H1 (cell line): ENCODE results near the gene CWC27. TPM values are rescaled to one million over a fixed set of nuclear protein-coding genes. Genes with fewer than 3 reads are reported as not detected.

Experiments
- CTCF ChIA-PET: fragments of 300-600 bp; sonication (Branson Sonifier 250); formaldehyde crosslinking; loops from one replicate; lab custom pipeline; 2021; ENCODE audit not compliant: partially characterized antibody; lab: Charles Lee
- POLR2A ChIA-PET: fragments of 300-600 bp; sonication (Branson Sonifier 250); formaldehyde crosslinking; loops from one replicate; lab custom pipeline; 2021; ENCODE audit warnings: inconsistent platforms; ENCODE audit not compliant: partially characterized antibody; lab: Charles Lee
- DNase-seq, 2 experiments: peaks; one replicate each; pipeline versions ENCODE4 v3.0.0 to v3.0.0-alpha.2; 2010 to 2022; ENCODE audit warnings: low spot score in 2 of 2, low read depth in 1 of 2, mixed read lengths in 1 of 2
- FAIRE-seq: peaks from 2 replicates; lab custom pipeline; 2011; peaks lifted over from hg19 to GRCh38; lab: Jason Lieb, UNC
- H2AFZ ChIP-seq: 2 replicates; pipeline ENCODE4 v1.8.1; 2012; ENCODE audit warnings: low read length, inconsistent platforms
- H2AK5ac ChIP-seq: 2 replicates; pipeline ENCODE4 v1.6.1; 2013; ENCODE audit warnings: low read depth, low read length
- H2BK120ac ChIP-seq: replicated peaks from 2 replicates; pipeline ENCODE3; 2013; ENCODE audit warnings: low read depth, low read length, inconsistent platforms
- H2BK12ac ChIP-seq: 2 replicates; pipeline ENCODE4 v1.6.1; 2013; ENCODE audit warnings: low read depth, low read length
- H2BK15ac ChIP-seq: 2 replicates; pipeline ENCODE4 v1.6.1; 2013; ENCODE audit warnings: low read length
- H2BK20ac ChIP-seq: 2 replicates; pipeline ENCODE4 v1.6.1; 2013; ENCODE audit warnings: low read length
- H2BK5ac ChIP-seq: 2 replicates; pipeline ENCODE4 v1.6.1; 2013; ENCODE audit warnings: low read depth, low read length
- H3K14ac ChIP-seq: 2 replicates; pipeline ENCODE4 v1.6.1; 2013; ENCODE audit warnings: inconsistent platforms; ENCODE audit not compliant: insufficient read length
- H3K18ac ChIP-seq: 2 replicates; pipeline ENCODE4 v1.6.1; 2013; ENCODE audit warnings: low read length; ENCODE audit errors: extremely low read depth
- H3K23ac ChIP-seq: 2 replicates; pipeline ENCODE4 v1.6.1; 2013; ENCODE audit warnings: inconsistent platforms; ENCODE audit not compliant: insufficient read length
- H3K23me2 ChIP-seq: 2 replicates; pipeline ENCODE4 v1.6.1; 2013; ENCODE audit warnings: low read depth, low read length
- H3K27ac ChIP-seq: 2 replicates; pipeline ENCODE4 v1.6.1; 2011; ENCODE audit warnings: low read depth, low read length, inconsistent platforms
- H3K27me3 ChIP-seq, 4 experiments: replicated peaks in 1 of 4; 1 replicate in 1 of 4; 2 replicates in 3 of 4; pipeline versions ENCODE4 v1.6.1 to v1.8.1; 2011 to 2013; ENCODE audit warnings: low read length in 3 of 4, mild to moderate bottlenecking in 3 of 4, inconsistent platforms in 2 of 4, mixed read lengths in 2 of 4, moderate library complexity in 1 of 4; ENCODE audit not compliant: control insufficient read depth in 3 of 4, insufficient read depth in 3 of 4; ENCODE audit errors: extremely low read depth in 1 of 4
- H3K36me3 ChIP-seq, 4 experiments: 2 replicates each; pipeline versions ENCODE4 v1.6.1 to v1.8.1; 2011 to 2013; ENCODE audit warnings: mild to moderate bottlenecking in 4 of 4, low read length in 3 of 4, moderate library complexity in 2 of 4, control low read depth in 1 of 4, inconsistent platforms in 1 of 4; ENCODE audit not compliant: insufficient read depth in 4 of 4, control insufficient read depth in 2 of 4
- H3K4ac ChIP-seq: replicated peaks from 2 replicates; pipeline ENCODE3; 2013; ENCODE audit warnings: low read length, low read depth, mixed read lengths, inconsistent platforms; ENCODE audit not compliant: insufficient read length
- H3K4me1 ChIP-seq, 4 experiments: replicated peaks in 1 of 4; 1 replicate in 1 of 4; 2 replicates in 3 of 4; pipeline versions ENCODE4 v1.6.1 to v1.8.1; 2011 to 2013; ENCODE audit warnings: low read length in 3 of 4, inconsistent platforms in 2 of 4, mixed read lengths in 1 of 4; ENCODE audit not compliant: insufficient read depth in 4 of 4, control insufficient read depth in 3 of 4
- H3K4me2 ChIP-seq, 2 experiments: 2 replicates each; pipeline versions ENCODE4 v1.6.1 to v1.8.1; 2011 to 2013; ENCODE audit warnings: low read depth in 2 of 2, low read length in 2 of 2, control low read depth in 1 of 2, inconsistent platforms in 1 of 2, mild to moderate bottlenecking in 1 of 2; ENCODE audit not compliant: insufficient read depth in 1 of 2
- H3K4me3 ChIP-seq, 4 experiments: fragments of 200-600, 300-600 bp in 1 of 4; sonication (generic), shearing (Covaris generic), sonication (Bioruptor Twin) in 1 of 4; 2 replicates each; pipeline versions ENCODE4 v1.5.1 to v1.8.1; 2011 to 2016; ENCODE audit warnings: low read length in 4 of 4, low read depth in 3 of 4, control low read depth in 2 of 4, inconsistent platforms in 2 of 4, mild to moderate bottlenecking in 2 of 4, mixed read lengths in 1 of 4, moderate library complexity in 1 of 4; ENCODE audit not compliant: insufficient read depth in 2 of 4; ENCODE audit errors: extremely low read depth in 1 of 4
- H3K56ac ChIP-seq: replicated peaks from 2 replicates; pipeline ENCODE3; 2013; ENCODE audit warnings: low read depth, mild to moderate bottlenecking, mixed read lengths, low read length, inconsistent platforms; ENCODE audit not compliant: insufficient read length
- H3K79me1 ChIP-seq: 2 replicates; pipeline ENCODE4 v1.6.1; 2013; ENCODE audit warnings: low read depth, low read length, control low read depth
- H3K79me2 ChIP-seq, 2 experiments: 2 replicates each; pipeline versions ENCODE4 v1.6.1 to v1.8.1; 2012 to 2013; ENCODE audit warnings: low read length in 2 of 2, mild to moderate bottlenecking in 2 of 2, inconsistent platforms in 1 of 2; ENCODE audit not compliant: insufficient read depth in 2 of 2, control insufficient read depth in 1 of 2
- H3K9ac ChIP-seq, 4 experiments: replicated peaks in 1 of 4; 1 replicate in 1 of 4; 2 replicates in 3 of 4; pipeline versions ENCODE4 v1.6.1 to v1.8.1; 2011 to 2013; ENCODE audit warnings: low read depth in 3 of 4, low read length in 3 of 4, control low read depth in 2 of 4, mild to moderate bottlenecking in 2 of 4, moderate library complexity in 2 of 4, inconsistent platforms in 1 of 4; ENCODE audit errors: extremely low read depth in 1 of 4
- H3K9me3 ChIP-seq, 2 experiments: 2 replicates each; pipeline versions ENCODE4 v1.6.1 to v1.8.1; 2012 to 2013; ENCODE audit warnings: mild to moderate bottlenecking in 2 of 2, moderate library complexity in 2 of 2, control low read depth in 1 of 2, inconsistent platforms in 1 of 2, low read depth in 1 of 2, low read length in 1 of 2, mixed read lengths in 1 of 2; ENCODE audit not compliant: insufficient read depth in 2 of 2
- H4K20me1 ChIP-seq, 2 experiments: replicated peaks in 1 of 2; 2 replicates each; pipeline versions ENCODE3 to v1.8.1; 2011 to 2013; ENCODE audit warnings: inconsistent platforms in 2 of 2, low read length in 2 of 2, mild to moderate bottlenecking in 1 of 2; ENCODE audit not compliant: insufficient read depth in 2 of 2, control insufficient read depth in 1 of 2
- H4K5ac ChIP-seq: 2 replicates; pipeline ENCODE4 v1.6.1; 2013; ENCODE audit warnings: low read length, low read depth, mixed read lengths, inconsistent platforms; ENCODE audit not compliant: insufficient read length
- H4K8ac ChIP-seq: 2 replicates; pipeline ENCODE4 v1.8.0; 2013; ENCODE audit warnings: mild to moderate bottlenecking, moderate library complexity, low read length, inconsistent platforms; ENCODE audit not compliant: insufficient read depth; ENCODE audit errors: extremely low read depth
- H4K91ac ChIP-seq: replicated peaks from 2 replicates; pipeline ENCODE3; 2013; ENCODE audit warnings: low read length, mixed read lengths, inconsistent platforms; ENCODE audit not compliant: insufficient read length
- BRCA1 ChIP-seq: IDR thresholded peaks from 2 replicates; pipeline ENCODE4 v1.6.1; 2012; ENCODE audit warnings: low read depth, low read length, improper control_type of control experiment
- CBX8 ChIP-seq: fragments of 300-800, 300-1000 bp; sonication (generic); IDR thresholded peaks from 2 replicates; pipeline ENCODE4 v1.7.1; 2016; ENCODE audit warnings: low read depth, low read length, borderline replicate concordance
- KDM1A ChIP-seq: fragments of 200-600, 300-600 bp; sonication (generic); IDR thresholded peaks from 2 replicates; pipeline ENCODE4 v1.7.1; 2016; ENCODE audit warnings: mild to moderate bottlenecking, low read length, borderline replicate concordance
- PHF8 ChIP-seq: fragments of 200-600 bp; sonication (generic); conservative IDR thresholded peaks from 2 replicates; pipeline ENCODE4 v1.7.1; 2012; ENCODE audit warnings: low read depth, mild to moderate bottlenecking, inconsistent platforms, low read length, moderate library complexity
- POLR2AphosphoS5 ChIP-seq: IDR thresholded peaks from 2 replicates; pipeline ENCODE4 v1.6.1; 2011; ENCODE audit warnings: low read depth, low read length
- RAD21 ChIP-seq, 2 experiments: IDR thresholded peaks in 1 of 2; conservative IDR thresholded peaks in 1 of 2; 2 replicates each; pipeline ENCODE4 v1.6.1; 2011; ENCODE audit warnings: low read depth in 2 of 2, low read length in 2 of 2, improper control_type of control experiment in 1 of 2, inconsistent platforms in 1 of 2, mild to moderate bottlenecking in 1 of 2, moderate library complexity in 1 of 2
- SP1 ChIP-seq: IDR thresholded peaks from 2 replicates; pipeline ENCODE4 v1.6.1; 2011; ENCODE audit warnings: low read depth, low read length
- SUZ12 ChIP-seq: fragments of 200-600 bp; sonication (generic); IDR thresholded peaks from 2 replicates; pipeline ENCODE4 v1.6.1; 2012; ENCODE audit warnings: mild to moderate bottlenecking, inconsistent platforms, low read length, moderate library complexity, mixed read lengths
- WGBS, 2 experiments: shearing (Covaris generic) in 1 of 2; methylation state at CpG; one replicate each; pipeline versions ENCODE4 v1.1.6 to v1.1.7; 2013 to 2015; ENCODE audit warnings: low lambda C conversion rate in 2 of 2, mixed read lengths in 2 of 2, inconsistent platforms in 1 of 2, low coverage in 1 of 2, missing lambda C conversion rate in 1 of 2; ENCODE audit not compliant: insufficient replicate concordance in 2 of 2, insufficient coverage in 1 of 2, insufficient read length in 1 of 2; ENCODE audit errors: extremely low coverage in 1 of 2, missing lambda C conversion rate in 1 of 2; 5-methylcytosine and 5-hydroxymethylcytosine counted together
- polyA plus RNA-seq, 7 experiments: library from polyadenylated mRNA; depleted of rRNA in 3 of 7; stranded (reverse) in 5 of 7; unstranded in 2 of 7; fragments of >200 nt in 5 of 7; fragments of 200-250 nt in 2 of 7; gene quantifications; 1 replicate in 5 of 7; 2 replicates in 1 of 7; 4 replicates in 1 of 7; pipeline versions ENCODE4 v1.2.1 to v1.2.3, GENCODE V29; 2011 to 2013; ENCODE audit warnings: missing spikeins in 2 of 7, mixed read lengths in 2 of 7
- total RNA-seq: library from RNA; stranded (reverse); fragmentation: NEBNext Ultra II Directional; extraction: Animal tissue kit (Norgen Biotek cat#: 25700); gene quantifications from 2 replicates; pipeline ENCODE4 v1.2.1, GENCODE V29; 2021
- TF ChIP-seq, protein P1 (sequence below), 3 experiments: IDR thresholded peaks; 1 replicate in 2 of 3; 2 replicates in 1 of 3; pipeline versions ENCODE4 v1.5.1 to v1.6.1; 2011; ENCODE audit warnings: low read length in 3 of 3, mild to moderate bottlenecking in 3 of 3, inconsistent platforms in 2 of 3, low read depth in 1 of 3, moderate library complexity in 1 of 3; ENCODE audit not compliant: insufficient read depth in 1 of 3; ENCODE audit errors: control extremely low read depth in 1 of 3
- TF ChIP-seq, protein P2 (sequence below): IDR thresholded peaks from 2 replicates; pipeline ENCODE4 v1.6.1; 2012; ENCODE audit warnings: inconsistent platforms

The CWC27 gene
- total and polyA plus RNA-seq, 2 of the 8 experiments (the other 6 are each of a cell fraction or from before 2014, with no cell fraction given) = 24.9 to 43.4 TPM

DNA sequence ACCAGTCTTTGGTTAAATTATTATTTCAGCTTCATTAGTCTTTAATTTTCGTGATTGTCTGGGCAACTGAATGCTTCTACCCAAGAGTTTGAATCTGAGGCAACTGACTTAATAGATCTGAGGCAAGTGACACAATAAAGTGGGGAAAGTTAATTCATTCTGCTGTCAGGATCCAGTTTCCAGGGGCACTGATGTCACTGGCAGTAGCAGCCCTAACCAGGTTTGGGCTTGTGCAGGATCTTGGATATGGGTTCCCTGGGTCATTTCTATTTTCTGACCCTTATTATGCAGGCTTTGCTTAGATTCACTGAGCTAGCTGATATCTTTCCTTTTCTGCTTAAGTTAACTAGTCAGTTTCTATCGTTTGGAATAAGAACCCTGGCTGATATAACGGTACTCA is 9.8 kb upstream of the CWC27 start:
- Histone ChIP-seq H3K79me2 (peaks cover 0 to 79% of the 10 kb centered on the region in 2 experiments; a peak in 2 of 4 replicates), H4K91ac (no peak overlapping the region), H3K36me3 (peaks cover 0 to 21% (median 7%) of the 10 kb centered on the region in 4 experiments; a peak in 4 of 8 replicates), H2AK5ac (no peak overlapping the region), H3K4me3 (no peak overlapping the region), H3K4ac (no peak overlapping the region), H3K56ac (no peak overlapping the region), H3K4me1 (no peaks in the 10 kb centered on the region; a peak in 1 of 7 replicates), H4K20me1 (peaks cover 3 to 5% of the 10 kb centered on the region in 2 experiments), H3K23me2 (no peaks in the 10 kb centered on the region), H3K9ac (no peak overlapping the region), H3K27me3 (no peaks in the 10 kb centered on the region), H2BK20ac (no peak overlapping the region), H2AFZ (no peak overlapping the region), H3K23ac (no peak overlapping the region), H3K9me3 (no peaks in the 10 kb centered on the region), H2BK15ac (no peak overlapping the region), H4K5ac (no peak overlapping the region), H2BK12ac (no peak overlapping the region), H2BK120ac (no peak overlapping the region), H3K14ac (no peak overlapping the region), H3K4me2 (no peak overlapping the region), H2BK5ac (no peak overlapping the region), H3K79me1 (peaks cover 2% of the 10 kb centered on the region), H3K27ac (no peak overlapping the region), H4K8ac (no peak overlapping the region), H3K18ac (no peak overlapping the region)
- DNase-seq (no peak), FAIRE-seq (no peak)
- CTCF ChIA-PET = interaction anchor here (1.0 to 4.0 kb wide), 4 partner anchors 9 to 124 kb away, joined by 3 to 14 read pairs (median 5); partner anchors contain the start of genes CWC27 and SREK1IP1
- 90% methylated on average over 3 of the region's 3 CpGs; no CpG with 5 or more reads in 1 of the 2 experiments for WGBS, 2 experiments
- POLR2A ChIA-PET = interaction anchor here (1.3 kb wide), 1 partner anchor 9 kb away, joined by 8 read pairs; the partner anchor contains the start of gene SREK1IP1
- TF ChIP-seq BRCA1 (no peak), POLR2AphosphoS5 (no peak), SUZ12 (no peak), SP1 (no peak), PHF8 (no peak), CBX8 (no peak), KDM1A (no peak), RAD21 (IDR thresholded peaks at IDR 0.05 in 1 of 2, conservative IDR thresholded peaks at IDR 0.05 in 1 of 2; ENCODE audit: low read depth in 2 of 2, low read length in 2 of 2) (no peak)
- TF ChIP-seq, protein P1, sequence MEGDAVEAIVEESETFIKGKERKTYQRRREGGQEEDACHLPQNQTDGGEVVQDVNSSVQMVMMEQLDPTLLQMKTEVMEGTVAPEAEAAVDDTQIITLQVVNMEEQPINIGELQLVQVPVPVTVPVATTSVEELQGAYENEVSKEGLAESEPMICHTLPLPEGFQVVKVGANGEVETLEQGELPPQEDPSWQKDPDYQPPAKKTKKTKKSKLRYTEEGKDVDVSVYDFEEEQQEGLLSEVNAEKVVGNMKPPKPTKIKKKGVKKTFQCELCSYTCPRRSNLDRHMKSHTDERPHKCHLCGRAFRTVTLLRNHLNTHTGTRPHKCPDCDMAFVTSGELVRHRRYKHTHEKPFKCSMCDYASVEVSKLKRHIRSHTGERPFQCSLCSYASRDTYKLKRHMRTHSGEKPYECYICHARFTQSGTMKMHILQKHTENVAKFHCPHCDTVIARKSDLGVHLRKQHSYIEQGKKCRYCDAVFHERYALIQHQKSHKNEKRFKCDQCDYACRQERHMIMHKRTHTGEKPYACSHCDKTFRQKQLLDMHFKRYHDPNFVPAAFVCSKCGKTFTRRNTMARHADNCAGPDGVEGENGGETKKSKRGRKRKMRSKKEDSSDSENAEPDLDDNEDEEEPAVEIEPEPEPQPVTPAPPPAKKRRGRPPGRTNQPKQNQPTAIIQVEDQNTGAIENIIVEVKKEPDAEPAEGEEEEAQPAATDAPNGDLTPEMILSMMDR (IDR thresholded peaks at IDR 0.05; ENCODE audit: control extremely low read depth in 1 of 3, insufficient read depth in 1 of 3, low read depth in 1 of 3, low read length in 3 of 3) = no peak
- TF ChIP-seq, protein P2, sequence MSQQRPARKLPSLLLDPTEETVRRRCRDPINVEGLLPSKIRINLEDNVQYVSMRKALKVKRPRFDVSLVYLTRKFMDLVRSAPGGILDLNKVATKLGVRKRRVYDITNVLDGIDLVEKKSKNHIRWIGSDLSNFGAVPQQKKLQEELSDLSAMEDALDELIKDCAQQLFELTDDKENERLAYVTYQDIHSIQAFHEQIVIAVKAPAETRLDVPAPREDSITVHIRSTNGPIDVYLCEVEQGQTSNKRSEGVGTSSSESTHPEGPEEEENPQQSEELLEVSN = no peak
